Subcutaneous adipose tissue (tissue), 4 donors: ENCODE data around the gene MTURN. TPM values are rescaled to one million over a fixed set of nuclear protein-coding genes. Genes with fewer than 3 reads are reported as not detected.

Experiments used
- CTCF ChIP-seq: fragments of 450-650 bp; IDR thresholded peaks from one replicate; pipeline ENCODE4 v1.5.1; 2016; ENCODE audit warnings: low read depth, mild to moderate bottlenecking, control low read depth, antibody characterized with exemption, moderate library complexity
- total RNA-seq, 4 donors: library from RNA; depleted of rRNA; stranded (reverse); fragments of >200 nt; gene quantifications; one replicate each; pipeline ENCODE4 v1.1.0, GENCODE V29; 2016

The MTURN gene
- total RNA-seq, 4 donors from 2014 or later: 158 to 422 (median 252) TPM

- no peak for TF ChIP-seq CTCF
These were observed 65.8 kb downstream of the MTURN start for GRCh38 chr7:30200591-30200990.

GRCh38 chr7:30201161-30201666 lies 66.4 kb downstream of the MTURN start:
- TF ChIP-seq CTCF: no peak

GRCh38 chr7:30201921-30202320 lies 67.1 kb downstream of the MTURN start:
- TF ChIP-seq CTCF: no peak

- no peak for TF ChIP-seq CTCF
These were observed 67.9 kb downstream of the MTURN start for GRCh38 chr7:30202671-30203070.

GRCh38 chr7:30206491-30206890 lies 71.7 kb downstream of the MTURN start:
- no peak for TF ChIP-seq CTCF

GRCh38 chr7:30206942-30207341 lies 72.2 kb downstream of the MTURN start:
- no peak for TF ChIP-seq CTCF

GRCh38 chr7:30207376-30207775 lies 72.6 kb downstream of the MTURN start:
- TF ChIP-seq CTCF: no peak
